HL-60 (cell line): Measurements from ENCODE around the gene DHRS1.

ENCODE experiments used
- DNase-seq, 2 experiments: peaks; one replicate each; pipeline ENCODE4 v3.0.0-alpha.2; 2010 to 2020; ENCODE audit warnings: low read depth in 1 of 2, low spot score in 1 of 2
- H3K27ac ChIP-seq: fragments of 250-450 bp; sonication (Bioruptor Pico); replicated peaks from 2 replicates; pipeline ENCODE4 v1.5.1; 2020; ENCODE audit warnings: mild to moderate bottlenecking, moderate library complexity
- H3K27me3 ChIP-seq: fragments of 250-450 bp; sonication (Bioruptor Pico); 2 replicates; pipeline ENCODE4 v1.5.1; 2021; ENCODE audit warnings: mild to moderate bottlenecking, moderate library complexity; ENCODE audit not compliant: insufficient read depth, poor library complexity, severe bottlenecking
- H3K4me3 ChIP-seq: replicated peaks from 2 replicates; pipeline ENCODE4 v1.5.1; 2011; ENCODE audit warnings: mild to moderate bottlenecking, control low read depth, low read length; ENCODE audit not compliant: insufficient read depth
- GABPA ChIP-seq: IDR thresholded peaks from 2 replicates; pipeline ENCODE4 v1.6.1; 2012; ENCODE audit warnings: low read depth
- POLR2AphosphoS5 ChIP-seq: IDR thresholded peaks from 2 replicates; pipeline ENCODE4 v1.6.1; 2012; ENCODE audit warnings: low read depth
- REST ChIP-seq: IDR thresholded peaks from 2 replicates; pipeline ENCODE4 v1.6.1; 2012; ENCODE audit warnings: low read depth; ENCODE audit not compliant: insufficient replicate concordance
- SPI1 ChIP-seq: IDR thresholded peaks from 2 replicates; pipeline ENCODE4 v1.6.1; 2012; ENCODE audit warnings: low read depth, mild to moderate bottlenecking, borderline replicate concordance
- TF ChIP-seq, protein P1 (sequence below): IDR thresholded peaks from one replicate; pipeline ENCODE4 v1.5.1; 2011; ENCODE audit warnings: low read length, control low read depth, inconsistent platforms; ENCODE audit not compliant: insufficient read depth

The DHRS1 gene

GRCh38 chr14:24259282-24260025, 40.1 kb downstream of the DHRS1 start:
- H3K27ac ChIP-seq = no peak overlapping the region
- no peaks in the 10 kb centered on the region for H3K27me3 ChIP-seq
- H3K4me3 ChIP-seq = no peak overlapping the region
- DNase-seq = no peak
- TF ChIP-seq SPI1 = no peak
- TF ChIP-seq REST = no peak
- no peak for TF ChIP-seq POLR2AphosphoS5
- TF ChIP-seq, protein P1, sequence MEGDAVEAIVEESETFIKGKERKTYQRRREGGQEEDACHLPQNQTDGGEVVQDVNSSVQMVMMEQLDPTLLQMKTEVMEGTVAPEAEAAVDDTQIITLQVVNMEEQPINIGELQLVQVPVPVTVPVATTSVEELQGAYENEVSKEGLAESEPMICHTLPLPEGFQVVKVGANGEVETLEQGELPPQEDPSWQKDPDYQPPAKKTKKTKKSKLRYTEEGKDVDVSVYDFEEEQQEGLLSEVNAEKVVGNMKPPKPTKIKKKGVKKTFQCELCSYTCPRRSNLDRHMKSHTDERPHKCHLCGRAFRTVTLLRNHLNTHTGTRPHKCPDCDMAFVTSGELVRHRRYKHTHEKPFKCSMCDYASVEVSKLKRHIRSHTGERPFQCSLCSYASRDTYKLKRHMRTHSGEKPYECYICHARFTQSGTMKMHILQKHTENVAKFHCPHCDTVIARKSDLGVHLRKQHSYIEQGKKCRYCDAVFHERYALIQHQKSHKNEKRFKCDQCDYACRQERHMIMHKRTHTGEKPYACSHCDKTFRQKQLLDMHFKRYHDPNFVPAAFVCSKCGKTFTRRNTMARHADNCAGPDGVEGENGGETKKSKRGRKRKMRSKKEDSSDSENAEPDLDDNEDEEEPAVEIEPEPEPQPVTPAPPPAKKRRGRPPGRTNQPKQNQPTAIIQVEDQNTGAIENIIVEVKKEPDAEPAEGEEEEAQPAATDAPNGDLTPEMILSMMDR = no peak
- no peak for TF ChIP-seq GABPA

- Histone ChIP-seq H3K27ac (no peak overlapping the region), H3K4me3 (no peak overlapping the region), H3K27me3 (no peaks in the 10 kb centered on the region)
- TF ChIP-seq REST (no peak), POLR2AphosphoS5 (no peak), GABPA (no peak), SPI1 (no peak)
- no peak for DNase-seq
These were observed 40.9 kb downstream of the DHRS1 start for GRCh38 chr14:24258548-24259265.

DNA sequence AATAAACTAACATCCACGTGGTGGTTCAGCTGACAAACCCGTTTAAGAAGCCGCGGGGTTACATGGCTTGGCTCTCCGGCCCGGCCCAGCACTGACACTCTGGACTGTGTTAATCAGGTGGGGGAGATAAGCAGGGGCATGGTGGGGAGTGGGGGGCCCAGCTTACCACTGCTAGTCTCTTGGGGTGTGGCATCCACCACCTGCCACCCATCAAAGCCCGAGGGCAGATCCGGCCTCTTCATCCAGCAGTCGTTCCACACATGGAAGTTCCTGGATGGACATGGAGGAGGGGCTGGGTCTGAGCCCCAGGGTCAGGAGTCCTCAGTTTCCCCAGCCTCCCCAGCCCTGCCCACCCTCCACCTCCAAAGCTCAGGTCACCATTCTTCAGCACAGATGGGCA, 41.5 kb downstream of the DHRS1 start:
- no peak overlapping the region for H3K4me3 ChIP-seq
- no peaks in the 10 kb centered on the region for H3K27me3 ChIP-seq
- TF ChIP-seq SPI1 (no peak), REST (no peak), POLR2AphosphoS5 (no peak), GABPA (no peak)
- TF ChIP-seq, protein P1 = no peak
- no peak overlapping the region for H3K27ac ChIP-seq
- no peak for DNase-seq
